ENCODE data around the gene ATG7.
"Not testable (repeated sequence)": the region's sequence is repeated elsewhere in the genome, so short reads cannot be mapped to it uniquely, and the experiment has no call there.

ATG7 gene

DNA sequence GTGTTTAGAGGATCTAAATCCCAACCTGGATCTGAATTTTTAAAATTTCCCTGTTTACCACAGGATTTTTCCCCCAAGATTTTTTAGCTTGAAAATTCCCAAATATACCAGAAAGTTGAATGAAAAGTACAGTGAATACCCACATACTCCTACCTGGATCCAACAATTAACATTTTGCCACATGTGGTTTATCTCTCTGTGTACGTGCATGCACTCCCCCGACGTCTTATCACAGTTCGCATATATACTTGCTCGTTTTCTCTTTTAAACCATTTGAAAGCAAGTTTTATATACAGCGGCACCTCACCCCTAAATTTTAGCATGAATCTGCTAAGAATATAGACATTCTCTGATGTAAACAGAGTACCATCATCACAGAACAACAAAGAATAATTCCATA is 165.3 kb downstream of the ATG7 start:
- TF ChIP-seq, protein P1, sequence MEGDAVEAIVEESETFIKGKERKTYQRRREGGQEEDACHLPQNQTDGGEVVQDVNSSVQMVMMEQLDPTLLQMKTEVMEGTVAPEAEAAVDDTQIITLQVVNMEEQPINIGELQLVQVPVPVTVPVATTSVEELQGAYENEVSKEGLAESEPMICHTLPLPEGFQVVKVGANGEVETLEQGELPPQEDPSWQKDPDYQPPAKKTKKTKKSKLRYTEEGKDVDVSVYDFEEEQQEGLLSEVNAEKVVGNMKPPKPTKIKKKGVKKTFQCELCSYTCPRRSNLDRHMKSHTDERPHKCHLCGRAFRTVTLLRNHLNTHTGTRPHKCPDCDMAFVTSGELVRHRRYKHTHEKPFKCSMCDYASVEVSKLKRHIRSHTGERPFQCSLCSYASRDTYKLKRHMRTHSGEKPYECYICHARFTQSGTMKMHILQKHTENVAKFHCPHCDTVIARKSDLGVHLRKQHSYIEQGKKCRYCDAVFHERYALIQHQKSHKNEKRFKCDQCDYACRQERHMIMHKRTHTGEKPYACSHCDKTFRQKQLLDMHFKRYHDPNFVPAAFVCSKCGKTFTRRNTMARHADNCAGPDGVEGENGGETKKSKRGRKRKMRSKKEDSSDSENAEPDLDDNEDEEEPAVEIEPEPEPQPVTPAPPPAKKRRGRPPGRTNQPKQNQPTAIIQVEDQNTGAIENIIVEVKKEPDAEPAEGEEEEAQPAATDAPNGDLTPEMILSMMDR (IDR thresholded peaks at IDR 0.05; ENCODE audit: low read depth, low read length, missing control alignments) = no peak
- no peak overlapping the region for H3K4me3 ChIP-seq (ENCODE audit: low read depth, low read length)
- DNase-seq (ENCODE audit: low read depth) = no peak
- in situ Hi-C loops (cut with HindIII; ENCODE audit: low sequenced_read_pairs) = no loop called here

DNA sequence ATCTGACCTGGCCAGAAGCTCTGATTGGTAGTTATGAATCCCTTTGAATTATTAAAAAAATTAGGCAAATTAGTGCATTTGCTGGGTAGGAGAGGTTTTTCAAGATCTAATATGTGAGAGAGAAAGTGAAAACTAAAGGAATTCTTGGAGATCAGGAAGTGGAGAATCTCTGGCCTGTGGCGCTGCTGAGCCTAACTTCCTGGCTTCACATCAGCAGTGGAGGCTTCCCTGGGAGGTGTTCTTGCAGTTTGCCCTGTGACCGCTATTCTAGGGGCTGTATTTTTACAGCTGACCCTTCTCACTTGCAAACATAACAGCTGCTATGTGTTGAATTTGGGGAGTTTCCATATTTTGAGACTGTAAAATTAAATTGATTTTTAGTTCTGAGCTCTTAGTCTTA is 166.4 kb downstream of the ATG7 start:
- no peak for DNase-seq (ENCODE audit: low read depth)
- in situ Hi-C loops (cut with HindIII; ENCODE audit: low sequenced_read_pairs) = no loop called here
- H3K4me3 ChIP-seq (ENCODE audit: low read depth, low read length) = no peak overlapping the region
- TF ChIP-seq, protein P1 (IDR thresholded peaks at IDR 0.05; ENCODE audit: low read depth, low read length, missing control alignments) = no peak

DNA sequence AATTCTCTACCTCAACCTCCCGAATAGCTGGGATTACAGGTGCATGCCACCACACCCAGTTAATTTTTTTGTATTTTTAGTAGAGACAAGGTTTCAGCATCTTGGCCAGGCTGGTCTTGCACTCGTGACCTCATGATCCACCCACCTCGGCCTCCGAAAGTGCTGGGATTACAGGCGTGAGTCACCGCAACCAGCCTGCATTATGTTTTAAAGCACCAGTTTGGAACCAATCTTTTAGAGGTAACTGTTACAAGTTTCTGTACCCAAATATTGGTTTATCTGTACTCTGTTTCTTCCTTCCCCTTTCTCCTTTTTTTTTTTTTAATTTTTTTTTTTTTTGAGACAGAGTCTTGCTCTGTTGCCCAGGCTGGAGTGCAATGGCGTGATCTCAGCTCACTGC is 169.1 kb downstream of the ATG7 start:
- H3K4me3 ChIP-seq (ENCODE audit: low read depth, low read length); in situ Hi-C loops (cut with HindIII; ENCODE audit: low sequenced_read_pairs); DNase-seq (ENCODE audit: low read depth): not testable (repeated sequence)

DNA sequence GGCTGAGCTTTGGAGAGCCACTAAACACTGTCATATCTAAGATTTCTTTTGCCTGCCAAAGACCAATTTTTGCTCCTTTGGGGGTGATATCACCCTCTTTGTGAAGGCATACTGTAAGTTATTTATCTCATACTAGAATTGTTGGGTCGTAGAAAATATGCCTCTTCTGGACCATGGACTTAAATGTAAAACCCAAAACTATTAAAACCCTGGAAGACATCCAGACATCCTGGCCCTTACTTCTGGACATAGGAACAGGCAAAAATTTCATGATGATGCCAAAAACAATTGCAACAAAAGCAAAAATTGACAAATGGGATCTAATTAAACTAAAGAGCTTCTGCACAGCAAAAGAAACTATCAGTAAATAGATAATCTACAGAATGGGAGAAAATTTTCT is 172.2 kb downstream of the ATG7 start:
- no peak for DNase-seq (ENCODE audit: low read depth)
- in situ Hi-C loops (cut with HindIII; ENCODE audit: low sequenced_read_pairs) = no loop called here
- H3K4me3 ChIP-seq (ENCODE audit: low read depth, low read length) = no peak overlapping the region
- TF ChIP-seq, protein P1 (IDR thresholded peaks at IDR 0.05; ENCODE audit: low read depth, low read length, missing control alignments) = no peak

DNA sequence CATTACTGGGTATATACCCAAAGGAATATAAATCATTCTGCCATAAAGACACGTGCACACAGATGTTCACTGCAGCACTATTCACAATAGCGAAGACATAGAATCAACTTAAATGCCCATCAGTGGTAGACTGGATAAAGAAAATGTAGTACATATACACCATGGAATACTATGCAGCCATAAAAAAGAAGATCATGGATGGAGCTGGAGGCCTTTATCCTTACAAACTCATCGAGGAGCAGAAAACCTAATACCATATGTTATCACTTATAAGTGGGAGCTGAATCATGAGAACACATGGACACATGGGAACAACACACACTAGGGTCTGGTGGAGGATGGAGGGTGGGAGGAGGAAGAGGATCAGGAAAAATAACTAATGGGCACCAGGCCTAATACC is 173.0 kb downstream of the ATG7 start:
- H3K4me3 ChIP-seq (ENCODE audit: low read depth, low read length); in situ Hi-C loops (cut with HindIII; ENCODE audit: low sequenced_read_pairs): not testable (repeated sequence)

DNA sequence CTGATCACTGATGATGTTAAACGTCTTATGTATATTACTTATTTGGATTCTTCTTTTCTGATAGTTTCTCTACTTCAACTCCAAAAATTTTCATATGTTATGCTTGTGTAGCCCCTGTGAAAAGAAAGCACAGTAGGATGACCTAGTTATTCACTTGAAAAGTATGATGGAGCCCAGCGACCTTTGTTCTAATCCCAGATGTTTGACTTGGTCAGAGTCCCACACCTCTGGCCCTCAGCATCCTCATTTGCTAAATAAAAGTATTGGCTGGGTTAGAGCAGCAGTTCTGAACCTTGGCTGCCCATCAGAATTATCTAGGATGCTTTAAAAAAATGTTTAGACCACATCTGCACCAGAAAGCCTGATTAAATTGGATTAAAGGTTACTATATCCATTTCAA is 173.7 kb downstream of the ATG7 start:
- in situ Hi-C loops (cut with HindIII; ENCODE audit: low sequenced_read_pairs) = no loop called here
- DNase-seq (ENCODE audit: low read depth) = peak; percentile 33
- H3K4me3 ChIP-seq (ENCODE audit: low read depth, low read length) = no peak overlapping the region
- TF ChIP-seq, protein P1 (IDR thresholded peaks at IDR 0.05; ENCODE audit: low read depth, low read length, missing control alignments) = no peak

More for the DNA sequence above, 173.0 kb downstream of the ATG7 start:
- not testable (repeated sequence) for DNase-seq (ENCODE audit: low read depth)

DNA sequence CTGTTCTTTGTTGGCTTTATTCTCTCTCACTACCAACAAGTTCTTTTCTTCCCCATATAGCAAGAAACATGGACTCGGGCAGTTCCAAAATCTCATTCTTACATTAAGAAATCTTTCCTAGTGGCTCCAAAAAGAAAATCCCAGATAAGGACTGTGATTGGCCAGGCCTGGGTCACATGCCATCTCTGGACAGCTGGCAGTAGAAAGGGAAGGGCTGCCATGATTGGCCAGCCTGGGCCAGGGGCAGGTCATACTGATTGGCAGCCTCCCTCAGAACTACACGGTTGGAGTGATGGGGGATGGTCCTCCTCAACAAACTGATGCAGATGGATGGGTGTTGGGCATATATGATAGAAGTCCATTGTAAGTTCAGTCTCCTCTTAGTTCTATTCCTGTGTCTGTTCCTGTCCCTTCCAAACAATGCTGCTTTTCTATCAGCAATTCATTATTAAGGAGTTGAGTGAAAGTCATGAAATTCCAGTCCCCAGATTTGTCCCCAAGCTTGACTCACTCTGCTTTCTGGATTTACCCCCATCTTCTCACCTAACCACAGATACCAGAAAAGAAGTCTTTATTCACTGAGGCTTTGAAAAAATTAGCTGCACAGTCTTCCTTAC is 175.5 kb downstream of the ATG7 start:
- in situ Hi-C loops (cut with HindIII; ENCODE audit: low sequenced_read_pairs) = no loop called here
- TF ChIP-seq, protein P1 (IDR thresholded peaks at IDR 0.05; ENCODE audit: low read depth, low read length, missing control alignments) = no peak
- H3K4me3 ChIP-seq (ENCODE audit: low read depth, low read length) = no peak overlapping the region
- no peak for DNase-seq (ENCODE audit: low read depth)

DNA sequence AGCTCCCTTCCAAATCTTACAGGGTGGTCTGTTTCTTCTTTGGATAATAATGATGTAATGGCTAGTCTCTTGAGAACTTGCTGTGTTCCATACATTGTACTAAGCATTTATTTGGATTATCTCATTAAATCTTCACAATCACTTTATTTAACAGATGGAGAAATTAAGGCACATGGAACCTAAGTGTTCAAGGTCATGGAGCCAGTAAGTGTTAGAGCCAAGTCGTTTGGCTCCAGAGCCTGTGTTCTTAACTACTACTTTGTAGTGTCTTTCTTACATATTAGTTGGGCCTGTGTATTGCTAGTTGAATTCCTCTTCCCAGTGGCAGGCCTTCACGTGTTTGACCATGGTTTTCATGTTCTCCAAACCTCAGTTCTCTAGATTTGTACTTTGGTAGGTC is 177.8 kb downstream of the ATG7 start:
- DNase-seq (ENCODE audit: low read depth) = no peak
- TF ChIP-seq, protein P1 (IDR thresholded peaks at IDR 0.05; ENCODE audit: low read depth, low read length, missing control alignments) = no peak
- no peak overlapping the region for H3K4me3 ChIP-seq (ENCODE audit: low read depth, low read length)
- in situ Hi-C loops (cut with HindIII; ENCODE audit: low sequenced_read_pairs) = no loop called here

All from astrocyte of the cerebellum (primary cell).